HG03457 (cell line): ENCODE data around the gene CRACR2A.

ENCODE experiments used
- ATAC-seq: cut with Tn5 transposase; IDR thresholded peaks from one replicate; pipeline ENCODE4 v1.9.1; 2021; ENCODE audit warnings: moderate number of reproducible peaks; ENCODE audit not compliant: unreplicated experiment

The CRACR2A gene

DNA sequence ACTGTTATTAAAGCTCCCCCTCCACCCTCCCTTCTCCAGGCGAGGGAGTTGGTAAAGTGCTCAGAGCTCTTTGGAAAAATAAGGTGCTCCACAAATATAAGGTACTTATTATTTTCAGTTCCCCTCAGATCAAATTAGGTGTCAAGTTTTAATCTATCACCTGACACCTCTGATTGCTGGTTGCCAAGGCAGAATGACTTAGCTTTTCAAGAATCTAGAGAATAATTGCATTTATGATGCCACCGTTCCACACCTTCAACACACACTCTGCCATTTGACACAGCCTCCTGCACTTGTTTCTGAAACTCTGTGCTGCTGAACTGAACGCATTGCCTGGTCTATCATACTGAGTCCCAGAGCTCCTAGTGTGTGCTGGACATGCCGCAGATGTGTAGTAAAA lies 128.6 kb downstream of the CRACR2A start:
- no peak for ATAC-seq

DNA sequence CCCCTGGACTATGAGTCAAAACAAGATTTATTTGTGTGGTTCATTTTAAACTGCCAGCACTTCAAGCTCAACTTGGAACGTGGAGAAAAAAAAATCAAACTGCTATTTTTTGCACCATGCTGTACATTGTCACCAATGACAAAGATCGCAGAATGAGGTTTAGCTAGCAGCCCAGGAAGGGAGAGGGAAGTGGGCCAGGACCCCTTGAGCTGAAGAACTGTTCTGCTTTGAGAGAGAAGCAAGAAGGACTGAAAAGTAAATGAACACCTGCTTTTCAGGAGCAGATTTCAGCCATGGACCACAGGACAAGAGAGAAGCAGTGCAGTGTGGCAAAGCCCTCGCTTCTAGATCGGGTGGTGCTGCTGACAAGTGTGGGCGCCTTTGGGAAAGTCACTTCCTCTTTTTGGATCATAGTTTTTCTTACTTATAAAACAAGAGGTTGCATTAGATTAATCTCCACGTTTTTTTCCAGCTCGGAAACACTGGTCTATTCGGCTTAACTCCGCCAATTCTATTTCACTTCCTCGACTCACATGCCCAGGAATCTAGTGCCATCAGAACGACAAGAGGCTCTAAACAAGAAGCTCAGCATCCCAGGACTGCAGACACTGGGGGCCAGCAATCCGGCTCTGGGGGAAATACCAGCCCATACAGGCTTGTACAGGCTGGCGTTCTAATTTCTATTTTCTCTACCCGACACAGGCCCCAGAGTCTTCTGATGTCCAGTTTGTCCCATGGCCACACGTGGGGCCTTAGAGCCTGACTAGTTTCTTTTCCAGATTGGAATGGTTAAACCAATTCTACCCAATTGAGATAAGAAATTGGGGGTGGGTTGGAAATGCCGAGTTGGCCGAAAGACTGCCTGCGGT lies 129.9 kb downstream of the CRACR2A start:
- ATAC-seq, result no peak

DNA sequence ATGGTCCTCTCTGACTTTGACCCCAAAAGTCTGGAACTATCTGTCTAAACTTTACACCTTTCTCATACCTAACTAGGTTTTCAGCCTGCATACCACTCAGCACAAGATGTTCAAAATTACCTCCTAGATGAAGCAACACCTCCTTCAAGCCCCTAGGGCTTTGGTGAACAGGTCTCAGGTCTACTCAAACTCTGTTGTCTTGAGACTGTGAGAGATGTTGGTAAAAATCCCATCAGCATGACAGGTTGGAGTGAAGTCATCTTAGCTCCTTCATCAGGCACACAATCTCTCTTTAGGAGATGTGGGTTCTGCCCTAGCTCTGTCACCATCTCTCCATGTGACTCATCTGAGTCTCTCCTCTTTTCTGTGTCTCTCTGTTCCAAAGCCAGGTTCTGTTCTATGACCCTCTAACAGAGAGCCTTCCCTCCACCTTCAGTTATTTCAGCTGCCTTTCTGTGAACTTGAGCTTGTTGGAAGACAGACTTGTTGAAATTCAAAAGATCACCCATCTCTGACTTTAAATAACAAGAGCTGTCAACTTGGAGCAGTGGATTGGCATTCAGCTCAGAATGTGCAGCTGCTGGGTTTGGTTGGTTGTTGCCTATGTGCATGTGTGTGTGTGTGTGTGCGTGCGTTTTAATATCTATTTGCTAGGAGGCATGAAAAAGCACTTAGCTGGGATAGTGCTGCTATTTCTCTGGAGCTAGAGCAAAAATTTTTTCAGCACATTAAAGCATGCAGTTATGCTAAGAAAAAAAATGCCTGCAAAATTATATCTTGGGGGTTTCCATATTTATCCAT lies 130.7 kb downstream of the CRACR2A start:
- ATAC-seq, result no peak

- ATAC-seq, result no peak
Observed at GRCh38 chr12:3620856-3621255, 132.1 kb downstream of the CRACR2A start.

GRCh38 chr12:3617565-3617964 lies 135.3 kb downstream of the CRACR2A start:
- ATAC-seq, result no peak

- ATAC-seq, result no peak
Observed at GRCh38 chr12:3615862-3616261, 137.0 kb downstream of the CRACR2A start.

GRCh38 chr12:3614806-3615466 lies 138.0 kb downstream of the CRACR2A start:
- ATAC-seq, result no peak

DNA sequence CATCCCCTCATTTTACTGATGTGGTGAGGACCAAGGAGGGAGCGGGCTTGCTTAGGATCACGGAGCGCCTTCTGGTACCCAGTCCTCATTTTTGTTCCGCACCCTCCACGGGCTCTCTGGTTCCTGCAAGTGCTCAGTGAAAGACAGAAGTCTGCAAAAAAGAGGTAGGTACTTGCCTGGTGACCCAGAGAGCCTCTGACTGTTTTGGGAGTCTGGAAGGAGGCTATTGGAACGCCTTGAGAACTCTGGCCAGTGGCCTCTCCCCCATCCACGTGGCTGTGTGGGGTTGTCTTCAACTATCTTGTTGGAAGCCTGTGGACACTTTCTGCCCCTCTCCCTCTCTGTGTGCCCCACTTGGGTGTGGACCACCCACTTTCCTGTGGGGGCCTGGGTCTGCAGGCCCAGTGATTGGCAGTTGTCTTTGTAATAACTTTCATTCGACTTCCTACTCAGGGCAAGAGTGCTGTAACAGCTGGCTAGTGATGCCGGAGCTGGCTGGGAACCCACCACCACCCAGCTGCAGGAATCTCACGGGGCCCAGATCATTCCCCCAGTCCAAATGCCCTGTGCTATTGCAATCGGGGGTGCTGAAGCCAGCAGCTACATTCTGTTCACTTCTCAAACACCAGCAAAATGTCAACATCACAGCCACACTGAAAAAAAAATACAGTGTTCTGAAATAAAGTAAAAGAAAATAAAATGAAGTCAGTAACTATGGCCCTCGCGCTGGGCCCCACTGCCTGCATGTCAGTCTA lies 139.1 kb downstream of the CRACR2A start:
- ATAC-seq, result no peak

- no peak for ATAC-seq
Observed at GRCh38 chr12:3611860-3612703, 140.8 kb downstream of the CRACR2A start.

DNA sequence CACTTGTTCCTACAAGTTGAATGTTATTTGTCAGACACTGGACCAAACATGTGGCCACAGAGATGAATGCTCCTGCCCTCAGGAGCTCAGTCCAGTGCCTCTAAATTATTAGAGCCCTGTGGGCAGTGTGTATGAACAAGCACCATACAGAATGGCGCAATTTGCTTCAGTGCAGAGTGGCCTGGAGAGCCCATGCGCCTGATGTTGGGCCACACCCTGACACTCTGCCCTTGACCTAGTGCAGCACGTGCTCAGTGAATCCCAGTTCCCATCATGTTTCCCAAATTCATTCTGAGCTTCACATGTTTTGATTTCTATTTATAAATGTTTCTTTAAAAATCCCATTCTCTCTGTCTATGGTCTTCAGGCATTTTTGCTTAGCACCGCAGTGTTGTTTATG lies 145.1 kb downstream of the CRACR2A start:
- no peak for ATAC-seq

GRCh38 chr12:3607039-3607720 lies 145.7 kb downstream of the CRACR2A start:
- ATAC-seq, result no peak

DNA sequence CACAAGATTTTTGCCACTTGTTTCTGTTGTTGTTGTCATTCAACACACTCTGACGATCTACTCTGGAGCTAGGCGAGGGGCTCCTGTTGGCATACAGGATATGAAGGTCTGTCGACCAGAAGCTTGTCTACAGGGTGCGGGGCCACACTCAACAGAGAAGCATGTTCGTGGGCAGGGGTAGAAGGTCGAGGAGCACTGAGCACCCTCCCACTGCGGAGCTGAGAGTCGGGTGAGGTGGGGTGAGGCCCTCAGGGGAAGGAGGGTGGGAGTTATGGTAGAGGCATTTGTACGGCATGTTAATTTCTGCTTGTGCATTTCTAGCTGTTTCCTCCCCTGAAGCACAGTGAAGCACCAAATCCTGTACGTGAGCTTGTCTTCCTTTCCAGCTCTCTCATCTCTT lies 146.8 kb downstream of the CRACR2A start:
- no peak for ATAC-seq

GRCh38 chr12:3605692-3606091 lies 147.2 kb downstream of the CRACR2A start:
- ATAC-seq, result no peak

DNA sequence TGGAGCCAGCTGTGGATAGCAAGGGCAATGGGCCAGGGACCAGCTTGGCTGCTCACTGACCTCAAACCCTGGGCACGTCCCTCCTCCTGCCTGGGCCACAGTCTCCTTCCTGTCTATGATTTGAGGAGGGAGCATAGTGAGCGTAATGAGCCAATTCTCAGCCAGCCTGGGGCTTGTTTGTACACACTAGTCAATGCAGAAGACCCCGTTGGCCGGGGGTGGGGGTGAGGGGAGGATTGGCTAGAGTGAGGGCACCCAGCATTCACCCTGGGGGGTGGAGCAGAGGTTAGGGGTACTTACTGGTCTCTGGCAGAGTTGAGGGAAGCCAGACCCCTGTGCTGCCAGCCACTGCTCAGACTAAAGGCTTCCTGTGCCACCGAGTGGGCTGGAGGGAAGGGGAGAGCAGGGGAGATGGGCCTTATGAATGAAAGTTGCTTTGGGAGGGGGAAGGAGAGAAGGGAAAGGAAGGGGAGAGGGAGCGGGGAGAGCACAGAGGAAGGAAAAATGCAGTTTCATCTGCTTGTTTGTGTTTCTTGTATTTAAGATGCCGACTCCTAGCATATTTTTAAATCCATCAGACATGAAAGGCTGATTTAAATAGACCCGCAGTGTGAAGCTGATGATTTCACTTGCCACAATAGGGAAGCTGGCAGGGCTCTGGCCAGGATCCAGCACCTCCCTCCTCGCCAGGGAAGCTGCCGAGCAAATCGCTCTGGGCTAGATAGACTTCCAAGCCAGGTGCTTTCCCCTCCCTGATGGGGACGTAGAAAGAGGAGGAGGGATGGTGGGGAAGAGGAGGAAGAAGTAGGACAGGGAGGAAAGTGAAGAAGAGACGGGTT lies 147.9 kb downstream of the CRACR2A start:
- no peak for ATAC-seq

DNA sequence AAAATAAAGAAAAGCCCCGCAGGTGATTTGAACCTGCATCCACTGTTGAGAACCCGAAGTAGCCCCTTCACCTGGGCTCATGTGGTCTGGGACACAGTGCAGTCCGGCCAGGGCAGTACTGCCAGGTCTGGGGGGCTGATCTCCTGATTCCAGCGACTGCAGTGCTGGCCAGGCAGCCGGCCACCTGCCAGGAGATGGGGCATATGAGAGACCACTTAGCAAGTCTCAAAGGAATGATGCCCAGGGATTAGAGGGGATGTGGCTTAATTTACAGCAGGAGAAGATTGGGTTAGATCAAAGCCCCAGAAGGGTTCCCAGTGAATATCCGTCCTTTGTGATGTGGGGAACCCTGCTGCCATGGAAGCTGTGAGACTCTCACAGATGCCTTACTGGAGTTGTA lies 148.6 kb downstream of the CRACR2A start:
- no peak for ATAC-seq

DNA sequence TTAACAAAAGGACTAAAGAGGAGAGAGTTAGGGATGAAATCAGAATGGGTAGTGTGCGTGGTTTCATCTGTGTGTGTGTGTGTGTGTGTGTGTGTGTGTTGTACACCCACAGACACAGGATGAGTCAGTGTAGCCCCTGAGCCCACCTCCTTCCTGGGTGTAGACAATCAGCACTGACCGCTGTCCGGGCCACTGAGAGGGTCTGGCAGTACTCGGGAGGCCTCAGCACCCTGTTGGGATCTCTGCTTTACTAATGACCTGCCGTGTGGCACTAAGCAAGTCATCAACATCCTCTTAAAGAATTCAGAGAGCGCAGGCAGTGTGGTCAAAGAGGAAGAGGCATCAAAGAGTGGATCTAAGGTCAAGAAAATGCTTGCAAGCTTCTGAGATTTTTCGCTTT lies 149.3 kb downstream of the CRACR2A start:
- no peak for ATAC-seq

DNA sequence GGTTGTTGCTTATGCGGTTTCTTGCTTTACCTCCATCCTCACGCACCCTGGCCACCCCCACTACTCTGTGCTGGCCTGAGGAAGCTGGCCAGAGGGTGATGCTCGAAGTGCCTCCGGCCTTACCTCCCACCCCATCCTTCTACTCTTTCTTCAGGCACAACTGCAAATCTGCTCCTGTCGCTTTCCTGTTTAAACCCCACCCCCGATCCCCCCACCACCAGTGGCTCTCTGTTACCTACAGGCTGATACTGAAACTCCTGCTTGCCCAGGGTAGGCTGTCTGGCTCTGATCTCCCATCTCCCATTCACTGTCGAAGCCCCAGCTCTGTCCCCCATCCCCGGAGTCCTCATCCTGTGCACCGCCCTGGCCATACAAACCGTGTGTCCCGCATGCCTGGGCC lies 150.4 kb downstream of the CRACR2A start:
- ATAC-seq, result no peak

- no peak for ATAC-seq
Observed at GRCh38 chr12:3601461-3602150, 151.3 kb downstream of the CRACR2A start.
